GM21390 (cell line): ENCODE measurements around the gene HPS4.

Source experiments
- ATAC-seq: cut with Tn5 transposase; IDR thresholded peaks from one replicate; pipeline ENCODE4 v1.9.1; 2021; ENCODE audit not compliant: unreplicated experiment

HPS4 gene

DNA sequence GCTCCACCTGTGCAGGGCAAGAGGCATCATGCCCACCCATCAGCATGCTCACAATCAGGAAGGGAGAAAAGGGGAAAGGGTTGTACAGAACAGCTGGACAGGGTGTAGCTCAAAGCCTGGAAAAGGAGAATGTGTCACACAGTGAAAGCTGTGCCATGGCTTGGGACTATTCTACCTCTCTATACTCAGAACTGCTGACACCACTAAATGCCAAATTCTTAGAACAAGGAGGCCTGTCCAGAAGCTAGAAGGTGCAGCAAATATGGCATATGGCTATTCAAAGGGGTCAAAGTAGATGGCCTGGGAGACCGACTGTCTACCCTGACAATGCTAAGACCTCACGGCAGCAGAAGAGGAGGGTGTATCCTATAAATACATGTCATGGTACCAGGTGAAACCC, 12.8 kb downstream of the HPS4 start:
- no peak for ATAC-seq

GRCh38 chr22:26466196-26466595, 17.4 kb downstream of the HPS4 start:
- no peak for ATAC-seq

DNA sequence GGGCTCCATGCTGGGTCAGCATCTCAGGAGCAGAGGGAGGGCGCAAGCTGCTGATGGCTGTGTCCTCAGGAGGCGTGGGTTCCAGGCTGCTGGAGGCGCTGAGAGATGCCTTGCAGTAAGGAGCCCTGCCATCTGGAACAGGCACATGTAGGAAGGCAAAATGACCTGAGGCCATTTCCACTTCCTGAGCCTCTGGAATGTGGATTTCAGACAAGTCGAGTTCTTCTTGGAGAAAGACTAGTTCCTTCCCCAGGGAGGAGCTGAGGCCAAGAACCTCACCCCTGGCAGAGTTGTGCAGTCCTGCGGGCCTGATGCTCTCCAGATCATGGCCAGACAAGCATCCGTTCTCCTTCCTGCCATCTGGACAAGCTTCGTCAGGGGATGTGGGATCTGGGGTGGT, 19.3 kb downstream of the HPS4 start:
- no peak for ATAC-seq

- ATAC-seq = no peak
Measured at GRCh38 chr22:26463688-26464087, 19.9 kb downstream of the HPS4 start.

DNA sequence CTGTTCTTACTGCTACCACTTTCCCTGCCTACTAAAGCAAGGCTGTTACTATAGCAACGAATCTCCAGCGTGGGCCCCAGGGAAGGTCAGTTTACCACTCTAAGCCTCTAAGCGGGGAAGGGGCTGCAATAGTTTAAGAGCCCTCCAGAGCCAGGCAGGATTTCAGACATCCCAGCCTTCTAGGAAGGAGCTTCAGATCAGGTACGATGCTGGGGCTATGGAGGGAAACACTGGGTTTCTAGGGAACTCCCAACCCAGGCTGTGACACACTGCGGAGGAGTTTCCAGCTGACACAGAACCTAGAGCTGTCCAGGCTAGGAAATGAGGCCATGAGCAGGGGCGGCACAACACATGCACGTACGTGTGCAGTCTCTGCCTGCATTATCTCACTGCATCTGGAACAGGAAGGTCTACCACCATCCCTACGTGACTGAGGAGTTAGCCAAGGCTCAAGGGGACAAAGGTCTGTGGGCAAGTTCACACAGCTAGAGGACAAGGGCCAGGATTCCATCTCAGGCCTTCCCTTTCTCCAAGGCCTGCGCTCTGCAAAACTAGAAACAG, 20.4 kb downstream of the HPS4 start:
- no peak for ATAC-seq

DNA sequence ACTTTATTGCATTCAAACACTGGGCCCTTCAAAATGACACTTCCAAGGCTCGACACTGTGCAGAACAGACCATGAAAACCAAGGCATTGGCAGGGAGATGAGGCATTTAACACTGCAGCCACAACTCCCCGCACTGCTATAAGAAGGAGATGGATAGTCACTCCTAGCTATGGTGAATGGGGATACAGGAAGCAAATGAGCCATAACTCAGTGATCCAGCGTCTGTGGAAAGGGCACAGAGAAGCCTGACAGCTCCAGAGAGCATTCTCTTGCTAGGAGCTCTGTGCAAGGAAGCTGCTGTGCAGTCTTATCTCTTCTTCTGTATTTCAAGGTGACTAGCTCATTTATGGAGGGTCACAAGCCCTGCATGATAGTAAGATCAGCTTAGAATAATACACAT, 20.9 kb downstream of the HPS4 start:
- ATAC-seq = no peak

DNA sequence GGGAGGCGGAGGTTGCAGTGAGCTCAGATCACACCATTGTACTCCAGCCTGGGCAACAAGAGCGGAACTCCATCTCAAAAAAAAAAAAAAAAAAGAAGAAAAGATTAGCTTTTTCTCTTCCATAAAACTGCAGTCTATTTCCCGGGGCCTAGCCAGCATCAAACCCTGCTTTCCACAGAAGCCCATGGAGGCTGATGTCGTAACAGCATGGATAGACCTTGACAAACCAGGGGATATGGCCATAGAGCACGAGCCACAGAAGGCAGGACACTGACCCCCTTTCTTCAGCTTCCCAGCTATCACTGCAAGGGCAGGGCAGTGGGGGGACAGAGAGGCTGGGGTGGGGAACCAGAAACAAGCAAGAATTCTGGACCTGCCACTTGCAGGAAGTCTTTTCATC, 21.5 kb downstream of the HPS4 start:
- ATAC-seq = no peak

DNA sequence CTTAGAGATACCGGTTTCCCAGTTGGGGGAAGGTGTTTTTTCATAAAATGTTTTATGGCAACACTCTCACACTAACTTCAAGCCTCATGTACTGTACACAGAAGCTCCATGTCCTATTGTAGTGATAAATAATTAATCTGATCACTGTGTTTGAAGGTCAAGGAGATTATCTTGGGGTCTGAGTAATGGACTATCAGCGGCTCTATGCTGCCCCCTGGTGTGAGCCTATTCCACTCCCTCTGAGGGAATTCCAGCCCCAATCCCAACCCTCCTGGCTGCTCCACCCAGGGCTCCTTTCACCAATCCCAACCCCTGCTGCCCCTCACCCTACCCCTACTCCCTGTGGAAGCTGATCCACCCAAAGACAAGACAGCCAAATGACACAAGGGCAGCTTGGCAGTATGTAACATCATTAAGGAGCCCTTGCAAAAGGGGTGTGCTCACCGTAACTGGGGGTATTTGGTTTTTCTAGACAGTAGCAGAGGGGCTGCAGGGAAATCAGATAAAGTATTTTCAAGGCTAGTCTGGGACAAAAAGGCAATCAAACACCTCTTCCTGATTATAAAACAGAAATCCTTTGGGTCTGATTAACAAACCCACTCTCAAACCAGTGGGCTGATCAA, 22.3 kb downstream of the HPS4 start:
- ATAC-seq = no peak

DNA sequence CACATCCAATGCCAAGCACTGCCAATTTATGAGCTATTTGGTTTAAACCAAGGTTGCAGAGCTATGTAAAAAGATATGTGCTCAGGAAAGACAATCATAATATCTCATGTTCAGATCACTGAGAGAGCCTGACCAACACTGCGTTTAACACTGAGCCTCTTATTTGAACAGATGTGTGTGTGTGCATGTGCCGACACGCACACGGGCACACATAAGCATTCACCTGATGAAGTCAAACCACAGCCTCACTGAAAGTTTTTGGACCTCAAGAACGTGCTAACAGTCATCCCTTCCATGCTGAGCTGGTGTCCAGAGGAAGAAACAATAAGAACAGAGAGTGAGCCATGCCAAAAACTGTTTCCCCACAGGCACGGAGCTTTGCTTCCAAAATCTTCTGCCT, 23.4 kb downstream of the HPS4 start:
- no peak for ATAC-seq

GRCh38 chr22:26457661-26458272, 25.8 kb downstream of the HPS4 start:
- no peak for ATAC-seq

DNA sequence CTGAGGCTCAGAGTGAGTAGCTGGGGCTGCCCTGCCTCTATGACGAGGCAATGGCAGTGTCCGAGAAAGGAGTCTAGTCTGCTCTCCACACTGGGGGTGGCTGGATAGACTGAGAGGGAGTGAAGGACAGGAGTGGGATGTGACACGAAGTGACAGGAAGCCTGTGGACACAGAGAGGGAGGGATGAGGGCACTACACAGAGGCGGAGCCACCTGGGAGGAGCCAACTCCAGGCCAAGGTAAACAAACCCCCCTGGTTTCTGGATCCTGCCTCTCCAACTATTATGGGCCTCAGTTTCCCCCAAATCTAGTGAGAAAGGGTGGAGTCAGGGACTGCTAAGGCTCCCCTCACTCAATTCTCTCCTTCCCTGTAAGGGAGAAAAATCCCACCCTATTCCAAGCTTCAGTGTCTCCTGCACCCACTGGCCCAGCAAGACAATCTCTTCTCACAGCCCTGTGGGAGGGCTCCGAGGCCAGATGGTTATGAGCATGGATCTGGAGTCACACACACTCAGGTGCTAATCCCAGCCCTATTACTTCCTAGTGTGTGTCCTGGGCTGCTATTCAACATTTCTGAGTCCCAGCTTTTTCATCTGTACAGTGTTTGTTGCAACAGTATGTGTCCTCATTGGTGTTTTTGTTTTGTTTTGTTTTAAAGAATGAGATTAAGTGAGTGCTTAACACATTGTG, 29.6 kb downstream of the HPS4 start:
- ATAC-seq = no peak

DNA sequence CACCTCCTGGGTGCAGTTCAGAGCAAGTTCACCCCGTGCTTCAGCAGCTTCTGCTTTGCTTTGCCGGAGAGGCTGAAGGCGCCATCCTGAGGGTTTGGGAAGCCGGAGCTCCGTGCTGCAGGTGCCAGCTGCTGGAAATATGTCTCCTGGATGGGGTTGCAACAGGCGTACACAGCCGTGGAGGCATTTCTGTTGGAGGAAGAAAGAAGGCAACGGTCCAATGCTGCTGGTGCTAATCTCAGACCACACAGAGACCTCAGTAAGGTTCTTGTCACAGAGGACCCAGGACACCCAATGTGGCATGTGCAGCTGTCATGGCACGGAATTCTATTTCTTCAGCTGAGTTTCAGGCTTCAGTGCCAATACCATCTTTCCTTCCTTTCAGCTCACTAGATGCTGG, 30.4 kb downstream of the HPS4 start:
- ATAC-seq = no peak

- ATAC-seq = no peak
Measured at GRCh38 chr22:26452236-26453016, 31.2 kb downstream of the HPS4 start.

DNA sequence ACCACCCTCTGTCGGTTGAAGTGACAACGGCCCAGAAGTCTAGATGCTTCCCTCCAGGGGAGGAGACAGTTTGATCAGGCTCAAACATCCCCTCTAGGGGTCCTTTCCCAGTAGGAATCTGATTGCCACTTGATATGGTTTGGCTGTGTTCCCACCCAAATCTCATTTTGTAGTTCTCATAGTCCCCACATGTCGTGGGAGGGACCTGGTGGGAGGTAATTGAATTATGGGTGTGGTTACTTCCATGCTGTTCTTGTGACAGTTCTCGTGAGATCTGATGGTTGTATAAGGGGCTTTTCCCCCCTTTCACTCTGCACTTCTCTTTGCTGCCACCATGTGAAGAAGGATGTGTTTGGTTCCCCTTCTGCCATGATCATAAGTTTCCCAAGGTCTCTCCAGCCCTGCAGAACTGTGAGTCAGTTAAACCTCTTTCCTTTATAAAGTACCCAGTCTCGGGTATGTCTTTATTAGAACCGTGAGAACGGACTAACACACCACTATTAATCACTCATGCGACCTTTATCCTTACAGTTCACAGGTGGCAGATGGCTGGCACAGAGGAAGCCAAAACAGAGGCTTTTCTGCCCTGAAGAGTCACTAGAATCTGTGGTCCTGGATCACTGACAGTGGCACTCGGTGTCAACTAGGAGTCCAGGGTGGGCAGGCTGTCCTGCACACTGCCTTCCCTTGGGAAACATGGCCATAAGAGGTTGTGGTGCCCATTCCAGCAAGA, 33.0 kb downstream of the HPS4 start:
- ATAC-seq = no peak

GRCh38 chr22:26448941-26449340, 34.6 kb downstream of the HPS4 start:
- no peak for ATAC-seq

DNA sequence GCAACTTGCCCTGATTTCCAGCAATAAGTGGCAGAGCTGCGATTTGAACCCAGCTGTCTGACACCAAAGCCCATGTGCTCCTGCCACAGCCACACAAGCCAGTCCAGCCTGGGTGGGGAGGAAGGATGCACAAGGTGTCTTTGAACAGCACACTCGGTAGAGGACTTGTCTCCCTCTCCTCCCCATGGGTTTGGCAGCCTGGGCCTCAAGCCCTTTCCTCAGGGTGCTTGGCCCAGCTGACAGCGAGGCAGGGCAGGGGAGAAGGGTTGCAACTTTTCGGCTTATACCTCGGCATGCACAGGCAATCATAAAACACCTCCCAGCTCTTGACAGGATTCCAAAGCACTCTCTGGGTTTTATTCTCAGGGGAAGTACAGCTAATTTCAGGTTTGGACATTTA, 35.2 kb downstream of the HPS4 start:
- no peak for ATAC-seq

DNA sequence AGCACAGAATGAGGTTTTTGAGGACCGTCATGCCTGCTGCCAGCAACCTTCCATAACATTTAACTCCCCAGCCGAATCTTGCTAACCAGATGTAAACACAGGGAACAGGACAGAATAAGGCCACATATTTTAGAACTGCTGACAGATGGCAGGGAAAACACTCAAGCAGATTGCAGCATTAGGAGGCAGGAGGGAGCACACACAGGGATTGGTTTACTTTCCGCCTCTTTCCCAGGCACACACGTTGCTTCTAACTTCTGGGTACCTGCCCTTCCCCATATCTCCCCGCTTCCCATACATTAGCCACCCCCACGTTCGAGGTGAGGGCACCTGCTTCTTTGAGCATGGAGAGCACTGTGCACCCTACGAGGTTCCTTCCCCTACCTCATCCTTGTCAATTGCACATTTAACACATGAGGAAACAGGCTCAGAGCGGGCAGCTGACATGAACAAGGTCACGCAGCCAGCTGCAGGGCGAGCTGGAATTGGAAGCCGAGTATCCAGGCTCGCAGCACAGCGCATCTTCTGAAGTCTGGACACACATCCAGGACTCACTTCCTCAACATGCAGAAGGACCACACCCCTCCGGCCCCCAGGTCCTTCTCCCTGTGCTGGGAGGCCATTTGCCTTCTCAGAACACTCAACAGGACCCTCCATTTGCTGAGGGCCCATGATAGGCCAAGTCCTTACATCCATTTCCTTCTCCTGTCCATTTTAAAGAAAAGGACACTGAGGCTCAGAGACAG, 35.8 kb downstream of the HPS4 start:
- ATAC-seq = no peak

GRCh38 chr22:26446808-26447515, 36.6 kb downstream of the HPS4 start:
- no peak for ATAC-seq

DNA sequence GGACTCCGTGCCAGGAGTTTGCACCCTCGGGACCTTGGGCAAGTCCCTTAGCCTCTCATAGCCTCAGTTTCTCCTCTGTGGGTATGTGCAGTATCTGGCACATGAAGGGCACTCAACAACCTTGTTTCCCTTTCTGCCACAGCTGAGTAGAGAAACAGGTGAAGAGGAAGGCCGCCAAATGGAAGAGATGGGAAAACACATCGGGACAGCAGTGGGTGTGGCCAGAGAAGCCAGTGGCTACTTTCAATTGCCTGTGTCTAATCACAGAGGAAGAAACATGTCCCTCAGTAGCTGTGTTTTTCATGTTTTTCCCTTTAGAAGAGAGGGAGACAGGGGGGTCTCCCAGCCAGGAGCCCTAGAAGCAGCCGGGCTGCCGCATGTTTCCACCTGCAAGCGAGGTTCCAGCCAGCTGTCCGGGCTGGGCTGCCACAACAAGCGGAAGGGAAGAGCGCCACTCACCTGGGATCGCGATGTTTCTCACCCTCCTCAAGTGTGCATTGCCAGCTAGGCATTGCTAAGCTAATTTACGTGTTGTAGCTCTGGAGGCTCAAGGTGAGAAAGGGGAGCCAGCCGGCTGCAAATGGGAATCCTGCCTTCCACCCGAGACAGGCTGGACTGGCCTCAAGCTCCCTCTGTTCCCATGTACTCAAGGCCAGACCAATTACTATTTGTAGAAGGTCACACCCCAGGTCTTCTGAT, 37.9 kb downstream of the HPS4 start:
- ATAC-seq = no peak
